Astrocyte of the cerebellum (primary cell): ENCODE results near the gene RHOT2.
A peak's percentile ranks its signal among the peaks of the same experiment; 100 is the strongest.

Source experiments
- DNase-seq: peaks from one replicate; pipeline ENCODE4 v3.0.0-alpha.2; 2011; ENCODE audit warnings: low read depth
- H3K4me3 ChIP-seq: 2 replicates; pipeline ENCODE4 v1.5.1; 2011; ENCODE audit warnings: mild to moderate bottlenecking, low read depth, low read length, moderate library complexity
- in situ Hi-C: cut with HindIII; loops from 2 replicates; pipeline ENCODE4 v1.10.0; 2017; ENCODE audit warnings: low sequenced_read_pairs
- TF ChIP-seq, protein P1 (sequence below): IDR thresholded peaks from 2 replicates; pipeline ENCODE4 v1.5.1; 2012; ENCODE audit warnings: low read length, low read depth, moderate library complexity, mild to moderate bottlenecking; ENCODE audit errors: missing control alignments

The RHOT2 gene

DNA sequence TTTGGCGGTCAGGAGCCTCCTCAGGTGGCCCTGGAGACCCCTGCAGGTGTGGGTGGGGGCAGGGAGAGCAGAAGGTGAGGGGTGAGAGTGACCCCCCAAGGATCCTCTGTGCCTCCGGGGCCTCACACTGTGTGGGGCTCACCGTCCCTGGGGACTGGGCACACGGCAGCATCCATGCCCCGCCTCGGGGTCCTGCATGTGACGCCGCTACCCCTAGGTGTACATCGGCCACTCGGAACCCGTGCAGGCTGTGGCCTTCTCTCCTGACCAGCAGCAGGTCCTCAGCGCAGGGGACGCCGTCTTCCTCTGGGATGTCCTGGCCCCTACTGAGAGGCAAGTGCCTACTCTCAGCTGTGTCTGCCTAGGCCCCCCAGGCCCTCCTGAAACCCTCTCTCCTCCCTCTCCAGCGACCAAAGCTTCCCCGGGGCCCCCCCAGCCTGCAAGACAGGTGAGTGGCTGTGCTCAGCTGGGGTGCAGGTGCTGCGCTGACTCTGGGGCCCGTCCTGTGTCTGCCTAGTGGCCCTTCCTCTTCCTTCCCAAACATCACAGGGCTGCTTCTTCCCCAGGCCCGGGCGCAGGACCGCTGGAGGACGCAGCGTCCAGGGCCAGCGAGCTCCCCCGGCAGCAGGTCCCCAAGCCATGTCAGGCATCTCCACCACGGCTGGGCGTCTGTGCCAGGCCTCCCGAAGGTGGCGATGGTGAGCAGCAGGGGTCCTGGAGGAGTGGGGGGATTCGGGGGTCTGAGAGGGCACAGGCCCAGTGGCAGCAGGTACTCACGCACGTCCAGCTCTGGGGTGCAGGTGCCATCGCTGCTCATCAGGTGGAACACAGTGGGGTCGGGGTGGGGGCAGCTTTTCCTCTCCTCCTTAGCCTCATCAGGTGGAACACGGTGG lies 9.0 kb upstream of the RHOT2 start:
- TF ChIP-seq, protein P1, sequence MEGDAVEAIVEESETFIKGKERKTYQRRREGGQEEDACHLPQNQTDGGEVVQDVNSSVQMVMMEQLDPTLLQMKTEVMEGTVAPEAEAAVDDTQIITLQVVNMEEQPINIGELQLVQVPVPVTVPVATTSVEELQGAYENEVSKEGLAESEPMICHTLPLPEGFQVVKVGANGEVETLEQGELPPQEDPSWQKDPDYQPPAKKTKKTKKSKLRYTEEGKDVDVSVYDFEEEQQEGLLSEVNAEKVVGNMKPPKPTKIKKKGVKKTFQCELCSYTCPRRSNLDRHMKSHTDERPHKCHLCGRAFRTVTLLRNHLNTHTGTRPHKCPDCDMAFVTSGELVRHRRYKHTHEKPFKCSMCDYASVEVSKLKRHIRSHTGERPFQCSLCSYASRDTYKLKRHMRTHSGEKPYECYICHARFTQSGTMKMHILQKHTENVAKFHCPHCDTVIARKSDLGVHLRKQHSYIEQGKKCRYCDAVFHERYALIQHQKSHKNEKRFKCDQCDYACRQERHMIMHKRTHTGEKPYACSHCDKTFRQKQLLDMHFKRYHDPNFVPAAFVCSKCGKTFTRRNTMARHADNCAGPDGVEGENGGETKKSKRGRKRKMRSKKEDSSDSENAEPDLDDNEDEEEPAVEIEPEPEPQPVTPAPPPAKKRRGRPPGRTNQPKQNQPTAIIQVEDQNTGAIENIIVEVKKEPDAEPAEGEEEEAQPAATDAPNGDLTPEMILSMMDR, result no peak
- no peak for DNase-seq
- H3K4me3 ChIP-seq, result no peak overlapping the region
- in situ Hi-C loops, result no loop called here

DNA sequence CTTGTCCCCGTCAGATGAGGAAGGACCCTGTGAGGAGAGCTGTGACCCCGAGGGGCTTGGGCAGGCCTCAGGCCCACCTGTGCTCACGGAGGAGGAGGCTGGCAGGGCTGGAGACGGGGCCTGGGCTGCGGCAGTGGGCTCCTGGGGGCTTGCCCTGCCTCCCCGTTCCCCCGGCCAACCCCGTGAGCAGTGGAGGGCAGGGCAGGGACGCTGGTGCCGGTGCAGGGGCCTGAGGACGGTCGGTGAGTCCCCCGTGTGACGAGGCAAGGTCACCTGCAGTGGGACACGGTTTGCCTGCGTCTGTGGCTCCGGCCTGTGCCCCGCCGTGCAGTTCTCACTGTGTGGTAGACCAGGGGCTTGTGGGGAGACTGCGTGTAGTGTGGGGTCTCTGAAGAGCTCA lies 8.3 kb upstream of the RHOT2 start:
- in situ Hi-C loops, result no loop called here
- no peak overlapping the region for H3K4me3 ChIP-seq
- TF ChIP-seq, protein P1, result no peak
- no peak for DNase-seq

DNA sequence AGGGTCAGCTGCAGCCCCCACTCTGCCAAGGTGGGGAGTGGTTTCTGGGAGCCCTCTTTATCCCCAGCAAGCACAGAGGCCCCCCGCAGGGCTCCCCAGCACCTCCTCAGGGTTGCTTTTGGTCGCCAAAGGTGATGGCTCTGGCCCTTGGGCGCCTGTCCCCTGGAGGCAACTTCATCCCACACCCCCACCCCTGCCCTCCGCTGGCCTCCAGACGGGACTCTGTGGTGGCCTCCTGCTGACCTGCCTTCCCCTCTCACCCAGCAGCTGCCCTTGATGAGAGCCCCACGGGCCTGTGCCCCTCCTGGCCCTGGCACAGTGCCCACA lies 7.8 kb upstream of the RHOT2 start:
- in situ Hi-C loops, result no loop called here
- H3K4me3 ChIP-seq, result no peak overlapping the region
- TF ChIP-seq, protein P1, result no peak
- no peak for DNase-seq

DNA sequence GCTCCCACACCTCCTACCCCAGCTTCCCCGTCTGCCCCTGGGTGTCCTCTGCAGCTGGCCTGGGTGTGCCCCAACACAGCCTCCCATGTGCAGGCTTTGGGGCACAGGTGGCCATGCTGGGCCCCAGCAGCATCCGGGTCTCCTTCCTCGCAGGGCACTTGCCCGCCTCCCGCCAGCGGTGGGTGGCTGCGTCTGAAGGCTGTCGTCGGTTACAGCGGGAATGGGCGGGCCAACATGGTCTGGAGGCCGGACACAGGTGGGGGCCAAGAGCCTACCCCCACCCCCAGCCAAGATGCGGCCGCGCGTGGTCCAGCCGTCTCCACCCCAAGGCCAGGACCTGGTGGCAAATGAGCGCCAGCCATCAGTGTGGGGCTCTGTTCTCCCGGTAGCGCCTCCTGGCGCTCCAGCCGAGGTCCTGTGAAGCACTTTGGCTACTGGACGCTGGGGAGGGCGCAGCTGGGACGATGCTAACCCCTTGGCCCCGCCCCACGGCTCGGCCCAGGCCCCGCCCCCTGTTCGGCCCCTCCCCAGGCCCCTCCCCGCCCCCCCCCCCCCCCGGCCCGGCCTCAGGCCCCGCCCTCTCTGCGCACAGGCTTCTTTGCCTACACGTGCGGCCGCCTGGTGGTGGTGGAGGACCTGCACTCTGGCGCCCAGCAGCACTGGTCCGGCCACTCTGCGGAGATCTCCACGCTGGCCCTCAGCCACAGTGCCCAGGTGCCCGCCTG lies 7.3 kb upstream of the RHOT2 start:
- peak; percentile 32 for DNase-seq
- in situ Hi-C loops, result no loop called here
- TF ChIP-seq, protein P1, result peak; percentile 43
- H3K4me3 ChIP-seq, result no peak overlapping the region

DNA sequence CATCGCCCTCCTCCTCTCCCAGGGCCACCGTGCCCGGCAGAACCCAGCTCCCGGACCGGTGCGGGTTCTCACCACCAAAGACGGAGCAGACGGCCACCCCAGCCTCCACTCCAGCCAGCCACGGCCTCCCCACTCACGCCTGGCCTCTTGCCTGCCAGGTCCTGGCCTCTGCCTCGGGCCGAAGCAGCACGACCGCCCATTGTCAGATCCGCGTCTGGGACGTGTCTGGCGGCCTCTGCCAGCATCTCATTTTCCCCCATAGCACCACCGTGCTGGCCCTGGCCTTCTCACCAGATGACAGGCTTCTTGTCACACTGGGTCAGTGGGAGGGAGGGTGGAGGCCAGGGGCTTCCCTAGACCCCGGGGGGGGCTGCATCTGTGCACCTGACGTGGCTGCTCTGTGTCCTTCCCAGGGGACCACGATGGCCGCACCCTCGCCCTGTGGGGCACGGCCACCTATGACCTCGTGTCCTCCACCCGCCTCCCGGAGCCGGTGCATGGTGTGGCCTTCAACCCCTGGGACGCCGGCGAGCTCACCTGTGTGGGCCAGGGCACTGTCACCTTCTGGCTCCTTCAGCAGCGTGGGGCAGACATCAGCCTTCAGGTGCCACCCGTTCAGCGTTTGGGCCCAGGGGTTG lies 6.6 kb upstream of the RHOT2 start:
- in situ Hi-C loops, result no loop called here
- no peak overlapping the region for H3K4me3 ChIP-seq
- DNase-seq, result no peak
- TF ChIP-seq, protein P1, result peak; percentile 1

DNA sequence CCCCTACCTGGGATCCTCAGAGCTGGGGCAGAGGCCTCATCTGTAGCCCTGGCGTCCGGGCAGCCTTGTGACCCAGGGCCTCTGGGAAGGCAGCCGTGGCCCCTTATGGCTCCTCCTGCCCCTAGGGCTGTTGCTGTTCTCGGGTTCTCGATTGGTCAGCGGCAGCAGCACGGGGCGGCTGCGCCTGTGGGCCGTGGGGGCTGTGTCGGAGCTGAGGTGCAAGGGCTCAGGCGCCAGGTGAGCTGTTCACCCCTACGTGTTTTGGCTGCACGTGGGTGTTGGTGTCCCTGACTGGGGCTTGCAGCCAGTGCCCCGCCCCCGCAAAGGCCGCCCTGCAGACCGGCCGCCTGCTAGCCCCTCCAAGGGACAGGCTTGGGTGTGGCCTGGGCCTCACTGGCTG lies 5.8 kb upstream of the RHOT2 start:
- H3K4me3 ChIP-seq, result no peak overlapping the region
- in situ Hi-C loops, result no loop called here
- TF ChIP-seq, protein P1, result no peak
- no peak for DNase-seq
